ENCODE data around the gene FHOD3.

FHOD3 gene

GRCh38 chr18:36322734-36323133 is 25.2 kb downstream of the FHOD3 start:
- no peak for DNase-seq (ENCODE audit: low read depth)

- DNase-seq (ENCODE audit: low read depth) = no peak
Observed at GRCh38 chr18:36323421-36323820, 25.9 kb downstream of the FHOD3 start.

GRCh38 chr18:36325846-36326245 is 28.3 kb downstream of the FHOD3 start:
- no peak for DNase-seq (ENCODE audit: low read depth)

GRCh38 chr18:36326771-36327170 is 29.3 kb downstream of the FHOD3 start:
- no peak for DNase-seq (ENCODE audit: low read depth)

GRCh38 chr18:36327352-36328316 is 30.1 kb downstream of the FHOD3 start:
- no peak for DNase-seq (ENCODE audit: low read depth)

- no peak for DNase-seq (ENCODE audit: low read depth)
Observed at GRCh38 chr18:36328385-36328858, 30.9 kb downstream of the FHOD3 start.

GRCh38 chr18:36328916-36329315 is 31.4 kb downstream of the FHOD3 start:
- DNase-seq (ENCODE audit: low read depth) = no peak

GRCh38 chr18:36329684-36330434 is 32.3 kb downstream of the FHOD3 start:
- DNase-seq (ENCODE audit: low read depth) = no peak

GRCh38 chr18:36330435-36331052 is 33.0 kb downstream of the FHOD3 start:
- DNase-seq (ENCODE audit: low read depth) = no peak

- no peak for DNase-seq (ENCODE audit: low read depth)
Observed at GRCh38 chr18:36331521-36331971, 34.0 kb downstream of the FHOD3 start.

GRCh38 chr18:36333414-36333813 is 35.9 kb downstream of the FHOD3 start:
- DNase-seq (ENCODE audit: low read depth) = no peak

- DNase-seq (ENCODE audit: low read depth) = no peak
Observed at GRCh38 chr18:36334798-36335197, 37.3 kb downstream of the FHOD3 start.

- DNase-seq (ENCODE audit: low read depth) = no peak
Observed at GRCh38 chr18:36335476-36336279, 38.2 kb downstream of the FHOD3 start.

- no peak for DNase-seq (ENCODE audit: low read depth)
Observed at GRCh38 chr18:36337679-36338402, 40.3 kb downstream of the FHOD3 start.

- no peak for DNase-seq (ENCODE audit: low read depth)
Observed at GRCh38 chr18:36338403-36338933, 41.0 kb downstream of the FHOD3 start.

GRCh38 chr18:36340246-36340645 is 42.7 kb downstream of the FHOD3 start:
- DNase-seq (ENCODE audit: low read depth) = no peak

- no peak for DNase-seq (ENCODE audit: low read depth)
Observed at GRCh38 chr18:36341944-36342343, 44.4 kb downstream of the FHOD3 start.

GRCh38 chr18:36348331-36348730 is 50.8 kb downstream of the FHOD3 start:
- no peak for DNase-seq (ENCODE audit: low read depth)

- DNase-seq (ENCODE audit: low read depth) = no peak
Observed at GRCh38 chr18:36348971-36349417, 51.5 kb downstream of the FHOD3 start.

- no peak for DNase-seq (ENCODE audit: low read depth)
Observed at GRCh38 chr18:36349552-36349951, 52.0 kb downstream of the FHOD3 start.

Data from stimulated activated CD8-positive, alpha-beta memory T cell treated with anti-CD3 and anti-CD28 coated beads, Interleukin-12 subunit alpha, Interleukin-12 subunit beta, amount 100 ng/mL, for 4 hours (primary cell).